Keratinocyte (primary cell): Measurements from ENCODE around the gene CMSS1.
"Not testable (repeated sequence)": the region's sequence is repeated elsewhere in the genome, so short reads cannot be mapped to it uniquely, and the experiment has no call there.

ENCODE experiments used
- CTCF ChIP-seq, 3 experiments: IDR thresholded peaks in 1 of 3; conservative IDR thresholded peaks in 1 of 3; optimal IDR thresholded peaks in 1 of 3; 2 replicates in 2 of 3; 3 replicates in 1 of 3; pipeline versions ENCODE3 to v1.5.1; 2011; ENCODE audit warnings: low read length in 3 of 3, mild to moderate bottlenecking in 3 of 3, moderate library complexity in 2 of 3, control low read depth in 1 of 3, inconsistent platforms in 1 of 3; ENCODE audit not compliant: insufficient read depth in 2 of 3; ENCODE audit errors: extremely low read depth in 1 of 3
- EZH2 ChIP-seq: IDR thresholded peaks from one replicate; pipeline ENCODE4 v1.6.1; 2012; ENCODE audit warnings: inconsistent platforms, mild to moderate bottlenecking, low read length, moderate library complexity

GRCh38 chr3:99841949-99842348, 24.3 kb downstream of the CMSS1 start:
- TF ChIP-seq CTCF (optimal IDR thresholded peaks at IDR 0.05 in 1 of 3, IDR thresholded peaks at IDR 0.05 in 1 of 3, conservative IDR thresholded peaks at IDR 0.05 in 1 of 3; ENCODE audit: extremely low read depth in 1 of 3, insufficient read depth in 2 of 3, low read length in 3 of 3); EZH2: not testable (repeated sequence)
